Activated CD8-positive, alpha-beta memory T cell treated with anti-CD3 and anti-CD28 coated beads for 24 hours (primary cell): ENCODE results near the gene ABHD17C.
A peak's percentile ranks its signal among the peaks of the same experiment; 100 is the strongest.

Source experiments
- DNase-seq: peaks from one replicate; pipeline ENCODE4 v3.0.0-alpha.2; 2020

ABHD17C gene

DNA sequence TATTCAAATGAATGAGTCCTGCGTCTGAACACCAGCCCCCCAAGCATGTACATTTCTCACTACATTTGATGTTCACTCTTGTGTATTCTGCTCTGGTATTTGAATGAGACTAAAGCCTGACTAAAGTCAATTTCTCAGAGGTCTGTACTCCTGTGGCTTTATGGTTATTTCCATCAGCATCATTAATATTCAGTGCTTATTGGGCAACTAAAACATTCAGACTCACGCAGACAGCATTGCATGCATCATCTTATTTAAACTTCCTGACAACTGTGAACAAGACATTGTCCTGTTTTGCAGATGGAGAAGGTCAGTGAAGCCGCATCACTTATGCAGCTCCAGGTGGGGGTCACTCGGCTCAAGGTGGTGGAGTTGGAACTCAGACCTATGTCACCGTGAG is 95.1 kb downstream of the ABHD17C start:
- DNase-seq: no peak

DNA sequence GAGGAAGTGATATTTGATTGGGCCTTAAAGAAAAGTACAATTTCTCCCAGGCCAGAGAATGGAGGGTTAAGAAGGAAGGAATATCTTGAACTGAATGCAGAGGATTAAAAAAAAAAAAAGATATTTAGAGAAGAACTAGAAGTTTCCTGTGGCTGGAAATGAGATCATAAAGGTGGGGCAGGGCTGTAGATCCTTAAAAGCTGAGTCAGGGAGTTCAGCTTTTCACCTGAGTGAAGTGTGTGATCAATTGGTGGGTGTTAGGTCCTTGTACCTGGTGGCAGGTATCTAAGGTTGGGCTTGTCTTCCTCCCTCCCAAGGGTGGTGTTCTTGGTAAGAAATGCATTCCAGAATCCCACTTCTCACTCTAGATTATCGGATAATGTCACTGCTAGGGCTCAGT is 95.9 kb downstream of the ABHD17C start:
- no peak for DNase-seq

GRCh38 chr15:80796407-80796806 is 101.3 kb downstream of the ABHD17C start:
- no peak for DNase-seq

- no peak for DNase-seq
Observed at GRCh38 chr15:80798911-80799310, 103.8 kb downstream of the ABHD17C start.

DNA sequence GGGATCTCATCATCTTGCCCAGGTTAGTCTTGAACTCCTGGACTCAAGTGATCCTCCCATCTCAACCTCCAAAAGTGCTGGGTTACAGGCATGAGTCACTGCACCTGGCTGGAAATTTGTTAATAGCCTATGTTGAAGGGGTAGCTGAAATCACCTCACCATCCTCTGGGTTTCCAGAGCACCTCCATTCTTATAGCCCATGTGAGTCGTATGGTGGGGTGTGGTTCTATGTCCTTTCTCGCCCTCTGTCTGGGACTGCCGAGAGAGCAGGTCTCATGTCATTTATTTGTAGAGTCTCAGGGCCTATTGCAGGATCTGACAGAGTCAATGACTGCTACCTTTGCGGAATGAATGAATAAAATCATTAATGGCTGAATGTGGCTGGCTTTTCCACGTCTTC is 105.0 kb downstream of the ABHD17C start:
- DNase-seq: no peak

- DNase-seq: no peak
Observed at GRCh38 chr15:80801891-80802680, 107.0 kb downstream of the ABHD17C start.

DNA sequence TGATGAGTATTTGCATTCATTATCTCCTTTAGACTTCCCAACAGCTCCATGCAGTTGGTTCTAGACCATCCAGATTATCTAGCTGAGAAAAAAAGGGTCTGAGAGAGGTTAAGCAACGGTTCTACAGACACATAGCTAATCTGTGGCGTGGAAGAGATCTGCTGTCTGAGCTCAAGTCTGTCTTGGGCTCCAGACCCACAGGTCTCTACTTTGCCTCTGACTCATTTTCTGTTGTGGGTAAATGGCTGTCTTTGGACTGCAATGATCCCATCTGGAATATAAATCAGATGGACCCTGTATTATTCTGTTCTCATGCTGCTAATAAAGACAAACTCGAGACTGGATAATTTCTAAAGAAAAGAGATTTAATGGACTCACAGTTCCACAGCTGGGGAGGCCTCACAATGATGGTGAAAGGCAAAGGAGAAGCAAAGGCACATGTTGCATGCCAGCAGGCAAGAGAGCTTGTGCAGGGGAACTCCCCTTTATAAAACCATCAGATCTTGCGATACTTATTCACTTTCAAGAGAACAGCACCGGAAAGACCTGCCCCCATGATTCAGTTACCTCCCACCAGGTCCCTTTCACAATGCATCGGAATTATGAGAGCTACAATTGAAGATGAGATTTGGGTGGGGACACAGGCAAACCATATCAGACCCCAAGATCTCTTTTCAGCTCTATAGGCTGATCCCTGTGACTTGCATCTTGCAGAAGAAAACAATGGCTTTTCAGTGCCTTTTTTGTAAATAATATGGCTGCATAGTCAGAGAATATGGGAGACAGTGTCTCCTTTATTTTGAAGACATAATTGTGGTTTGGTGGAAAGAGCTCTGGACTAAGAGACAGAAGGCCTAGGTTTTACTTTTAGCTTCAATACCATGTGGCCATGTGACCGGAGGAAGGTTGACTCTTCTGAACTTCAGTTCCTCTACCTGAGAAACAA is 108.7 kb downstream of the ABHD17C start:
- peak; percentile 60 for DNase-seq

GRCh38 chr15:80804970-80805495 is 109.9 kb downstream of the ABHD17C start:
- no peak for DNase-seq
